Stimulated activated CD4-positive, alpha-beta T cell treated with anti-CD3 and anti-CD28 coated beads, Interleukin-1b, Interleukin-23, amount 100 ng/mL, for 4 hours (primary cell): ENCODE measurements around the gene PCMTD2.

Source experiments
- DNase-seq, 2 donors: peaks; one replicate each; pipeline ENCODE4 v3.0.0-alpha.2; 2020; ENCODE audit warnings: low read depth in 2 of 2

Gene PCMTD2

GRCh38 chr20:64238851-64239387 lies 16.6 kb upstream of the PCMTD2 start:
- DNase-seq = no peak

GRCh38 chr20:64239449-64240242 lies 15.9 kb upstream of the PCMTD2 start:
- DNase-seq = no peak

- no peak for DNase-seq
Observed at GRCh38 chr20:64240243-64241015, 15.1 kb upstream of the PCMTD2 start.

- no peak for DNase-seq
Observed at GRCh38 chr20:64241061-64241460, 14.5 kb upstream of the PCMTD2 start.

- no peak for DNase-seq
Observed at GRCh38 chr20:64242003-64242796, 13.3 kb upstream of the PCMTD2 start.

GRCh38 chr20:64242797-64243475 lies 12.6 kb upstream of the PCMTD2 start:
- DNase-seq = no peak

- no peak for DNase-seq
Observed at GRCh38 chr20:64244281-64244805, 11.2 kb upstream of the PCMTD2 start.

GRCh38 chr20:64244870-64245603 lies 10.5 kb upstream of the PCMTD2 start:
- no peak for DNase-seq

- DNase-seq = no peak
Observed at GRCh38 chr20:64245746-64246595, 9.6 kb upstream of the PCMTD2 start.

GRCh38 chr20:64246616-64247306 lies 8.8 kb upstream of the PCMTD2 start:
- no peak for DNase-seq

- DNase-seq = no peak
Observed at GRCh38 chr20:64247307-64247618, 8.3 kb upstream of the PCMTD2 start.

GRCh38 chr20:64247970-64248841 lies 7.3 kb upstream of the PCMTD2 start:
- no peak for DNase-seq

- no peak for DNase-seq
Observed at GRCh38 chr20:64250027-64250426, 5.5 kb upstream of the PCMTD2 start.

GRCh38 chr20:64253000-64253383 lies 2.6 kb upstream of the PCMTD2 start:
- no peak for DNase-seq

- no peak for DNase-seq
Observed at GRCh38 chr20:64253443-64253842, 2.1 kb upstream of the PCMTD2 start.

GRCh38 chr20:64254156-64254555 lies 1.4 kb upstream of the PCMTD2 start:
- DNase-seq = no peak

GRCh38 chr20:64254571-64255360 lies 782 bp upstream of the PCMTD2 start:
- no peak for DNase-seq
